GM12874 (cell line): ENCODE measurements around the gene PRSS50.

Experiments
- CTCF ChIP-seq: IDR thresholded peaks from 2 replicates; pipeline ENCODE4 v1.5.1; 2011; ENCODE audit warnings: low read depth, mild to moderate bottlenecking, control low read depth, low read length, moderate library complexity; ENCODE audit not compliant: insufficient read depth

Gene PRSS50

GRCh38 chr3:46674031-46674845 lies 43.4 kb downstream of the PRSS50 start:
- TF ChIP-seq CTCF, result no peak

- no peak for TF ChIP-seq CTCF
These were observed 44.3 kb downstream of the PRSS50 start for GRCh38 chr3:46673151-46674030.

GRCh38 chr3:46672349-46672695 lies 45.3 kb downstream of the PRSS50 start:
- TF ChIP-seq CTCF, result no peak

- no peak for TF ChIP-seq CTCF
These were observed 45.9 kb downstream of the PRSS50 start for GRCh38 chr3:46671541-46672348.

GRCh38 chr3:46670891-46671427 lies 46.7 kb downstream of the PRSS50 start:
- no peak for TF ChIP-seq CTCF

GRCh38 chr3:46670000-46670890 lies 47.4 kb downstream of the PRSS50 start:
- no peak for TF ChIP-seq CTCF
